ENCODE results near the gene MAPK8IP1. TPM values are rescaled to one million over a fixed set of nuclear protein-coding genes. Genes with fewer than 3 reads are reported as not detected.

Gene MAPK8IP1
- total RNA-seq, 4 donors from 2014 or later, result 3.2 to 7.4 (median 4.3) TPM

DNA sequence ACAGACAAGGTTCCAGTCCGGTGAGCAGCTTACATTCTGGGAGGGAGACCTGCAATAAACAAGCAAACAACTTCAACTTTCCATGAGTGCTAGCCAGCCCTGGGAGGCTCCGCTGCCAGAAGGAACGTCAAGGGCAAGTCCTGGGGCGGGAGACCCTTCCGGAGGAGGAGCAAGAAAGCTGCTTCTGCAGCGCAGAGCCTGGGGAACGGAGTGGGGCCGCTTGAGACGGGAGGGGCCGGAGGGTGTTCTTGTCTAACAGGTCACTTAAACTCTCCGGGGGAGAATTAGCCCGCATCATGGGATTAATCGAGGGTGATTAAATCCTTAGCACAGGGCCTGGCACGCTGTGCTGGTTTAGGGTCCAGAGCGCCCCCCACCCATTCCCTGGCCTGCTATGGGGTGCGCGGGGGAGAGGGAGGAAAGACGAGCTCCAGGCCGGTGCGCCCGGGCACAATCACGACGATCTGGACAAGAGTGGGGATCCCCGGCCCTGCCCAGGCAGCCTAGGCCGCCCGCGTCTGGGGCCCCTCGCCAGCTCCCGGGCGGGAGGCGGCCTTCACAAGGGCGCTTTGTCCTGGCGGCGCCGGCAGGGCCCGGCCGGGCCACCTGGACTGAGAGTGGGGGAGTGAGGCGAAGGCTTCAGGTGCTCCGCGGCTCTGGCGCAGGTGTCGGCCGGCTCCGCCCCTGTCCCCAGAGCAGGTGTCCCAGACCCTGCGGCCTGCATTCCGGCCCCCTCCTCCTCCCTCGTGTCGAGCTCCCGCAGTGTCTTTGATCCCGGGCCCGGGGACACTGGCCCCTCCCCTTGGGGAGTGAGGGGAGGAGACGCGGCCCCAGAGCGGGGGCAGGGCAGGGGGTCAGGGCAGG lies 36.3 kb downstream of the MAPK8IP1 start:
- DNase-seq (ENCODE audit: low spot score) (no peak), ATAC-seq (ENCODE audit: low FRiP score) (no peak)
- no peak for TF ChIP-seq CTCF (IDR thresholded peaks at IDR 0.05)

- no peak for ATAC-seq (ENCODE audit: low FRiP score)
- no peak for DNase-seq (ENCODE audit: low spot score)
- no peak for TF ChIP-seq CTCF (IDR thresholded peaks at IDR 0.05)
Observed at GRCh38 chr11:45922425-45923082, 37.1 kb downstream of the MAPK8IP1 start, which contains the start of gene LARGE2. Gene LARGE2, plus strand, starts transcription at chr11:45922656. Its CDS starts 227 bp downstream, at chr11:45922883.

- no peak for TF ChIP-seq CTCF (IDR thresholded peaks at IDR 0.05)
- DNase-seq (ENCODE audit: low spot score), result no peak
- no peak for ATAC-seq (ENCODE audit: low FRiP score)
Observed at GRCh38 chr11:45924036-45924915, 38.8 kb downstream of the MAPK8IP1 start.

DNA sequence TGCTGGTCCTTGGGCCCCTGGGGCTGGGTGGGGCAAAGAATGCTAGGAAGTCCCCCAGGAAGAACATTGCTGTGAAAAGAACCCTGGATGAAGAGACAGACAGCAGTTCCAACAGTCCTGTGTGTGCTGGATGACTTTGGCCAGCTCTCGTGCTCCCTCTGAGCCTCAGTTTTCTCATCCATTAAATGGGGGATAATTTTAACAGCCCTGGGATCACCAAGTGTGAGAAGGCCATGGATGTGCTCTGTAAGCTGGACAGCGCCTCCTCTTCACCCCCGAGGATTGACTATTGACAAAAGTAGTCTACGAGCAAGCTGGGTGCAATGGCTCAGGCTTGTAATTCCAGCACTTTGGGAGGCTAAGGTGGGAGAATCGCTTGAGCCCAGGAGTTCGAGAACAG lies 39.5 kb downstream of the MAPK8IP1 start:
- DNase-seq (ENCODE audit: low spot score) (no peak), ATAC-seq (ENCODE audit: low FRiP score) (no peak)
- no peak for TF ChIP-seq CTCF (IDR thresholded peaks at IDR 0.05)

DNA sequence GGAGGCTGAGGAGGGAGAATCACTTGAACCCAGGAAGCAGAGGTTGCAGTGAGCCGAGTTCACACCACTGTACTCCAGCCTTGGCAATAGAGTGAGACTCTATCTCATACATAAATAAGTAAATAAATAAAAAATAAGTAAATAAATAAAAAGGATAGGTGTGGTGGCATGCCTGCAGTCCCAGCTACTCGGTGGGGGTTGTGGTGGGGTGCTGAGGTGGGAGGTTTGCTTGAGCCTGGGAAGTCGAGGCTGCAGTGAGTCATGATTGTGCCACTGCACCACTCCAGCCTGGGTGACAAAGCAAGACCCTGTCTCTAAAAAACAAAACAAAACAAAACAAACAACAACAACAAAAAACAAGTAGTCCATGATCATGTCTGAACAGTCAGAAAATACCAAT lies 40.1 kb downstream of the MAPK8IP1 start:
- DNase-seq (ENCODE audit: low spot score) (no peak), ATAC-seq (ENCODE audit: low FRiP score) (no peak)

More for the DNA sequence above, 40.1 kb downstream of the MAPK8IP1 start:
- TF ChIP-seq CTCF (IDR thresholded peaks at IDR 0.05), result no peak
